HCT116 (cell line): ENCODE measurements around the gene SMYD3. TPM values are rescaled to one million over a fixed set of nuclear protein-coding genes. Genes with fewer than 3 reads are reported as not detected.

Source experiments
- ATAC-seq: fragments of 200-7000 bp; cut with Tn5 transposase; 2 replicates; pipeline ENCODE4 v1.9.1; 2020; ENCODE audit warnings: mild to moderate bottlenecking, moderate library complexity
- BruUV-seq: library from RNA; stranded (reverse); fragments of 400-500 nt; replicated peaks from 2 replicates; lab custom pipeline; 2021; lab: Mats Ljungman, UMichigan
- CTCF ChIA-PET: fragments of 300-600 bp; sonication (Branson Sonifier 250); formaldehyde crosslinking; loops from one replicate; lab custom pipeline; 2021; ENCODE audit warnings: antibody characterized with exemption; lab: Charles Lee
- POLR2A ChIA-PET: fragments of 300-600, 350-600 bp; sonication (Branson Sonifier 250); formaldehyde crosslinking; loops from one replicate; lab custom pipeline; 2021; ENCODE audit warnings: antibody characterized with exemption; lab: Charles Lee
- RAD21 ChIA-PET, 2 experiments: fragments of 300-600 bp; sonication (Branson Sonifier 250); formaldehyde crosslinking; loops; one replicate each; lab custom pipeline; 2023; ENCODE audit warnings: low total read pairs in 2 of 2; ENCODE audit not compliant: uncharacterized antibody in 2 of 2, unreplicated experiment in 2 of 2, low non-redundant PET in 1 of 2; lab: Charles Lee
- DNase-seq: peaks from one replicate; pipeline ENCODE4 v3.0.0-alpha.2; 2010; ENCODE audit warnings: low read depth, low spot score
- H2AFZ ChIP-seq: fragments of 200-600 bp; shearing (Covaris generic), sonication (generic); 2 replicates; pipeline ENCODE4 v1.6.1; 2017; ENCODE audit warnings: low read depth, mixed run types, mixed read lengths, antibody characterized with exemption, low read length; ENCODE audit not compliant: poor library complexity, severe bottlenecking
- H3K27ac ChIP-seq: 2 replicates; pipeline ENCODE4 v1.5.1; 2012; ENCODE audit warnings: low read depth, low read length
- H3K27me3 ChIP-seq: fragments of 200-600 bp; sonication (generic); 2 replicates; pipeline ENCODE4 v1.6.1; 2016; ENCODE audit warnings: mixed run types, low read length, mixed read lengths; ENCODE audit not compliant: insufficient read depth
- H3K36me3 ChIP-seq, 2 experiments: fragments of 200-500 bp in 1 of 2; fragments of 200-600 bp in 1 of 2; sonication (Bioruptor generic) in 1 of 2; sonication (generic) in 1 of 2; 2 replicates each; pipeline versions ENCODE4 v1.5.1 to v1.6.1; 2014 to 2016; ENCODE audit warnings: low read length in 2 of 2, inconsistent platforms in 1 of 2, mixed read lengths in 1 of 2, mixed run types in 1 of 2; ENCODE audit not compliant: insufficient read depth in 2 of 2, control insufficient read depth in 1 of 2
- H3K4me1 ChIP-seq, 2 experiments: fragments of 200-600 bp in 1 of 2; sonication (generic) in 1 of 2; 2 replicates each; pipeline versions ENCODE4 v1.5.1 to v1.6.1; 2012 to 2017; ENCODE audit warnings: low read length in 2 of 2, inconsistent platforms in 1 of 2, mild to moderate bottlenecking in 1 of 2, mixed read lengths in 1 of 2, mixed run types in 1 of 2, moderate library complexity in 1 of 2; ENCODE audit not compliant: insufficient read depth in 2 of 2, control insufficient read depth in 1 of 2
- H3K4me2 ChIP-seq: fragments of 200-600 bp; sonication (generic); 2 replicates; pipeline ENCODE4 v1.6.1; 2017; ENCODE audit warnings: mixed run types, low read length, mixed read lengths
- H3K4me3 ChIP-seq, 2 experiments: fragments of 200-600 bp in 1 of 2; sonication (generic) in 1 of 2; replicated peaks in 1 of 2; 2 replicates each; pipeline ENCODE4 v1.5.1; 2011 to 2016; ENCODE audit warnings: low read length in 2 of 2, control low read depth in 1 of 2, low read depth in 1 of 2, mild to moderate bottlenecking in 1 of 2, mixed read lengths in 1 of 2, mixed run types in 1 of 2
- H3K79me2 ChIP-seq: fragments of 200-600 bp; sonication (generic); 2 replicates; pipeline ENCODE4 v1.6.1; 2017; ENCODE audit warnings: mild to moderate bottlenecking, mixed run types, low read length, moderate library complexity, mixed read lengths; ENCODE audit not compliant: insufficient read depth
- H3K9ac ChIP-seq: fragments of 200-600 bp; sonication (generic); 2 replicates; pipeline ENCODE4 v1.6.1; 2016; ENCODE audit warnings: low read length, mixed read lengths
- H3K9me2 ChIP-seq: fragments of 200-600 bp; sonication (generic), shearing (Covaris generic); 2 replicates; pipeline ENCODE4 v1.6.1; 2017; ENCODE audit warnings: mixed run types, mild to moderate bottlenecking, moderate library complexity; ENCODE audit not compliant: insufficient read depth
- H3K9me3 ChIP-seq, 2 experiments: fragments of 200-500 bp in 1 of 2; fragments of 200-600 bp in 1 of 2; sonication (Bioruptor generic) in 1 of 2; sonication (generic) in 1 of 2; 2 replicates each; pipeline ENCODE4 v1.6.1; 2014 to 2017; ENCODE audit warnings: low read length in 2 of 2, mixed read lengths in 2 of 2, inconsistent platforms in 1 of 2, low read depth in 1 of 2, mild to moderate bottlenecking in 1 of 2, mixed run types in 1 of 2, moderate library complexity in 1 of 2; ENCODE audit not compliant: control insufficient read depth in 1 of 2, insufficient read depth in 1 of 2
- H4K20me1 ChIP-seq: fragments of 200-600 bp; sonication (generic), shearing (Covaris generic); 2 replicates; pipeline ENCODE4 v1.6.1; 2017; ENCODE audit warnings: mixed run types, mild to moderate bottlenecking, moderate library complexity; ENCODE audit not compliant: insufficient read depth
- ATF3 ChIP-seq: IDR thresholded peaks from 2 replicates; pipeline ENCODE4 v1.6.1; 2012
- CTCF ChIP-seq, 3 experiments: fragments of 200-600 bp in 1 of 3; sonication (generic) in 1 of 3; IDR thresholded peaks in 2 of 3; conservative IDR thresholded peaks in 1 of 3; 2 replicates each; pipeline ENCODE4 v1.5.1; 2012 to 2017; ENCODE audit warnings: low read depth in 2 of 3, low read length in 2 of 3, antibody characterized with exemption in 1 of 3, borderline replicate concordance in 1 of 3, control low read depth in 1 of 3, mild to moderate bottlenecking in 1 of 3, mixed read lengths in 1 of 3, mixed run types in 1 of 3, moderate library complexity in 1 of 3; ENCODE audit not compliant: insufficient read depth in 1 of 3
- EGR1 ChIP-seq: IDR thresholded peaks from 2 replicates; pipeline ENCODE4 v1.6.1; 2012; ENCODE audit warnings: low read depth
- ELF1 ChIP-seq: IDR thresholded peaks from 2 replicates; pipeline ENCODE4 v1.6.1; 2012; ENCODE audit warnings: low read depth, borderline replicate concordance
- EZH2phosphoT487 ChIP-seq: fragments of 200-600 bp; IDR thresholded peaks from 2 replicates; pipeline ENCODE4 v1.6.1; 2018; ENCODE audit warnings: antibody characterized with exemption, borderline replicate concordance
- FOSL1 ChIP-seq: IDR thresholded peaks from 2 replicates; pipeline ENCODE4 v1.6.1; 2012; ENCODE audit warnings: low read depth
- JUND ChIP-seq: IDR thresholded peaks from 2 replicates; pipeline ENCODE4 v1.6.1; 2012
- MAX ChIP-seq: IDR thresholded peaks from 2 replicates; pipeline ENCODE4 v1.6.1; 2012
- POLR2AphosphoS5 ChIP-seq: IDR thresholded peaks from 2 replicates; pipeline ENCODE4 v1.6.1; 2011; ENCODE audit warnings: mild to moderate bottlenecking, low read depth, low read length, moderate library complexity
- RAD21 ChIP-seq: IDR thresholded peaks from 2 replicates; pipeline ENCODE4 v1.6.1; 2012; ENCODE audit warnings: low read depth, mild to moderate bottlenecking
- REST ChIP-seq: IDR thresholded peaks from 2 replicates; pipeline ENCODE4 v1.6.1; 2012; ENCODE audit warnings: low read depth
- SRF ChIP-seq: IDR thresholded peaks from 2 replicates; pipeline ENCODE4 v1.6.1; 2012; ENCODE audit warnings: low read depth
- TCF7L2 ChIP-seq: IDR thresholded peaks from 2 replicates; pipeline ENCODE4 v1.7.0; 2011; ENCODE audit warnings: borderline replicate concordance, inconsistent platforms; ENCODE audit not compliant: insufficient read depth, insufficient read length; ENCODE audit errors: extremely low read depth
- YY1 ChIP-seq: IDR thresholded peaks from 2 replicates; pipeline ENCODE4 v1.6.1; 2011; ENCODE audit warnings: low read length, low read depth, moderate library complexity, mild to moderate bottlenecking; ENCODE audit not compliant: insufficient replicate concordance; ENCODE audit errors: extremely low read depth
- ZBTB33 ChIP-seq: IDR thresholded peaks from 2 replicates; pipeline ENCODE4 v1.6.1; 2011; ENCODE audit warnings: mild to moderate bottlenecking, low read length, moderate library complexity; ENCODE audit not compliant: insufficient replicate concordance; ENCODE audit errors: extremely low read depth
- ZFX ChIP-seq: fragments of 450-650 bp; IDR thresholded peaks from 2 replicates; pipeline ENCODE4 v1.6.1; 2017
- ZNF274 ChIP-seq: fragments of 200-500 bp; sonication (Bioruptor generic); IDR thresholded peaks from 2 replicates; pipeline ENCODE4 v1.6.1; 2014; ENCODE audit warnings: mild to moderate bottlenecking, low read depth, low read length, inconsistent platforms
- intact Hi-C: fragments of 100-400 bp; cut with micrococcal nuclease; formaldehyde crosslinking; loops from 2 replicates; pipeline ENCODE4 v1.10.0; 2022
- total RNA-seq: library from RNA; stranded (reverse); gene quantifications from one replicate; pipeline ENCODE4 v1.2.1, GENCODE V29; 2021; ENCODE audit not compliant: unreplicated experiment

The SMYD3 gene
- total RNA-seq, 1 experiment from 2014 or later = 33.6 TPM

- Histone ChIP-seq H2AFZ (no peak overlapping the region), H3K4me1 (peaks cover 3 to 6% of the 10 kb centered on the region in 2 experiments; a peak in 2 of 4 replicates), H3K9ac (no peak overlapping the region), H3K36me3 (no peaks in the 10 kb centered on the region), H3K4me2 (no peak overlapping the region), H3K4me3 (no peak overlapping the region), H3K79me2 (no peaks in the 10 kb centered on the region), H3K27me3 (0 out of 2 replicates have a peak, but pooled peaks cover 7% of the 10 kb centered on the region), H3K9me2 (no peaks in the 10 kb centered on the region), H3K27ac (no peak overlapping the region), H4K20me1 (no peaks in the 10 kb centered on the region), H3K9me3 (no peaks in the 10 kb centered on the region)
- intact Hi-C loops = no loop called here
- DNase-seq (no peak), ATAC-seq (no peak)
- RAD21 ChIA-PET = no interaction called here
- no TSS peak for BruUV-seq
- POLR2A ChIA-PET = no interaction called here
- CTCF ChIA-PET = no interaction called here
- no peak for TF ChIP-seq ZBTB33
- no peak for TF ChIP-seq ELF1
- no peak for TF ChIP-seq MAX
- no peak for TF ChIP-seq FOSL1
- no peak for TF ChIP-seq REST
- no peak for TF ChIP-seq RAD21
- TF ChIP-seq EGR1 = no peak
- TF ChIP-seq POLR2AphosphoS5 = no peak
- no peak for TF ChIP-seq ATF3
- TF ChIP-seq ZNF274 = no peak
- TF ChIP-seq JUND = no peak
- TF ChIP-seq SRF = no peak
- no peak for TF ChIP-seq TCF7L2
- no peak for TF ChIP-seq CTCF (IDR thresholded peaks at IDR 0.05 in 2 of 3, conservative IDR thresholded peaks at IDR 0.05 in 1 of 3; ENCODE audit: borderline replicate concordance in 1 of 3, insufficient read depth in 1 of 3, low read depth in 2 of 3, low read length in 2 of 3)
- no peak for TF ChIP-seq EZH2phosphoT487
- no peak for TF ChIP-seq YY1
- no peak for TF ChIP-seq ZFX
Observed at GRCh38 chr1:245702346-245702745, 804.7 kb downstream of the SMYD3 start.
